ENCODE results near the gene FGD2.

FGD2 gene

DNA sequence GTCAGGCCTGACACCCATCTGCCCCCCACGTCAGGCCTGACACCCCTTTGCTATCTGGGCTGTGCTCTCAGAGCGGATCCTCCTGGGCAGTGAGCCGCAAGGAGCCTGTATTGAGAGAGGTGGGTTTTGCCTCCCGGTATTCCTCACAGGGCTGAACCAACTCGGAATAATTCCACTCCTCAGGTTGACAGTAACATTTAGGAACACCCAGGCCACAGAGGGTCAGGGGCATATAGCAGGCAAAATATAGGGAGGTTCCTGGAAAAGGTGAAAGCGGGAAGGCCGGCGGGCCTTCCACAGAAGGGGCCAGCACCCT, 6.8 kb upstream of the FGD2 start:
- DNase-seq: no peak

DNA sequence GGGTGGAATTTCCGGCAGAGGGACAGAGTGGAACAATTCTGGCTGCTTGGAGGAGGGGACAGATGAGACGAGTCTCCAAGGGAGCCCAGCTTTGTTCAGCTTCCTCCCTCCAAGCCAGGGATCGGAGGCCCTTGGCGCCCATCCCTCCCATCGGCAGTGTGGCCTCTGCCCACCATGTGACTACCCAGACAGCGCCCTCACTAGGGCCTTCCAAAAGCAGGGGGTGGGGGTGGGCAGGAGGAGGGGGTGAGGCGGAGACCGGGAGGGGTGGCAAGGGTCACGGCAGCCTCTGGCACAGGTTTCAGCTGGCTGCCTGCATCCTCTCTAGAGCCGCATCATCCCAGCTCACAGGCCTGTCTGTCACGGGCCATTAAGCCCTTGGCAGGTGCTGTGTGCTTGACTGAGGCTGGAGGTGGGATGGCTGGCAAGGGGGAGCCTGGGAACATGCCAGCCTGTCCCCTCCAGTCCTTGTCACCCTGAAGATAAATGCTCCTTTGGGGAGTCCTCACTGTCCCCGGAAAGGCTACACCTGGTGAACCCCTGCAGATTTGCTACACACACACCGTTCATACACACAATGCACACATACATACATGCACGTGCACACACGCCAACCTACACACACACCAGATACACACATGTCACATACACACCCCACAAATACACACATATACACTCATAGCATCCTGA, 6.2 kb upstream of the FGD2 start:
- DNase-seq: no peak

DNA sequence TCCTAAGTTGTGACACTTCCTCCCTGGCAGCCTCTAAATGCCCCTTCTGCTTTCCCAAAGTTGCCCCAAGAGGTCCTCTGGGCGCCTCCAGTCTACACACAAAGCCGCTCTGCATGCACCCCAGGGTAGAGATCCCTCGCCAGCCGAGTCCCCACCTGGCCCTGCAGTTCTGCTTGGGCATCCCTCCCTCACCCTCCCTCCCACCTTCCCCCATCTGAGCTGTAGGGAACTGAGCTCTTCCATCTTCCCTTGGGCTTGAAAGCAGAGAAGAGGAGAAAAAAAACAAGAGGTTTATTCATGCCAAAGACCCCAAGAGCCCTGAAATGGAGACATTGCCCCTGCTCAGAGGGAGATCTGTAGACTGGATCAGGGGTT, 5.7 kb upstream of the FGD2 start:
- DNase-seq: no peak

DNA sequence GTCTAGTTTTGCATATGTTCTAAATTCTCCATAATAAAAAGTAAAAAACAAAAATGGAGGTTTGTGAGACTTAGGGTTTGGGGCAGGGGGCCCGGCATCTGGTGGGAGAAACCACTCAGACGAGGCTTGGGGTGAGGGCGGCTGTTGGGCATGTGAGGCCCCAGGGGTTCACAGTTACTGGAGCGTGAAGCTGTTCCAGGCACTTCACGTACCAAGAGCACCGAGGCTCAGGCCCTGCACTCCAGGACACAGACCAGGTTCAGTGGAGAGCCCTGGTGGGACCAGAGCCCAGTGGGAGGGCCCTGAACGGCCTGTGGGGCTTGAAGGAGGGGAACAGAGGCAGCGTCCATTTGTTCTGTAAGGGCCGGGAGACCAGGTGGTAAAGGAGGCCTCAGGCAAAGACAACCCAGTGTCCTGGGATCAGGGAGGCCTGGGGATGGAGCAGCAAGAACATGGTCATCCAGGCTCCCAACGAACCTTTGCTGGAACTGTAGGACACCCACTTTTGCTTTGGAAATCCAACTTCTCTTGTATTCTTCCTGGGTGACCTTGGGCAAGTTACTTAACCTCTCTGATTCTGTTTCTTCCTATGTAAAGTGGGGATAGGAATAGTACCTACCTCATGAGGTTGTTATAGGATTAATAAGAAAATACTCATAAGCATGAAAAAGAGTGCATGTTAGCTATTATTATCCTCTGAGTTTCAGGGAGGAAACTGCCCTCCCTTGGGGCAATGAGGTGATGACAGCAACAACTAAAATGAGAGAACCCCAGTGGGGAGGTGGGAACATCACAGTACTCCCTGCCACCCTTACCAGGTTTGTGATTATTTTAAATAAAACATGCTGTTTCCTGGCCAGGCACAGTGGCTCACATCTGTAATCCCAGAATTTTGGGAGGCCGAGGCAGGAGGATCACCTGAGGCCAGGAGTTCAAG, 1.1 kb upstream of the FGD2 start:
- no peak for DNase-seq

DNA sequence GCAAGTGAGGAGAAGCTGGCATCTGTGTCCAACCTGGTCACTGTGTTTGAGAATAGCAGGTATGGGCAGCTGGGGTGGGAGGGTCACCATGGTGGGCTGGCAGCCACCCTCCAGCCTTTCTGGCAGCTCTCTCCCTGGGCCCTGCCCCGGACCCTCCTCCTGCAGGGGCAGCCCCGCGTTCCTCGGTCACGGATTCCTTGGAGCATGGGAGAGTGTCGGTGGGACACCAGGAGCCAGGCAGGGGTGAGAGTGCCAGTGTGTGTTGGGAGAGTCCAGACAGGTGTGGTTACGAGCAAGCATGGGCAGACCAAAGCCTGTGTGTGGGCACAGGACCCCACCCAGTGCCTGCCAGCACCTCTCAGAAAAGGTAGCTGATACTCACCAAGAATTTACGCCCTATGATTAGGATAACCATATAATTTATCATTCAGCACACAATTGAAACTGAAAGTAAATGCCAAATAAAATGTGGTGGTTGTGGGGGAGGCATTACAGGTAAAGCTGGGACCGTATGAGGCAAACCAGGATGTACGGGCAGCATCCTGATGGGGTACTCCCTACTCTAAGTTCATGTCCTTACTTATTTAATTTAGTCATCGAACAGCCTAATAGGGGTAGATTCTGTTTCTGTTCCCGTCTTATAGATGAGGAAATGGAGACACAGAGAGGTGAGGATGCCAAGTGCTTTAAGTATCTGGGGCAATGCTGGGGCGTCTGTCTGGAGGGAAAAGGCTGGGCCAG, 542 bp downstream of the FGD2 start:
- DNase-seq: no peak

DNA sequence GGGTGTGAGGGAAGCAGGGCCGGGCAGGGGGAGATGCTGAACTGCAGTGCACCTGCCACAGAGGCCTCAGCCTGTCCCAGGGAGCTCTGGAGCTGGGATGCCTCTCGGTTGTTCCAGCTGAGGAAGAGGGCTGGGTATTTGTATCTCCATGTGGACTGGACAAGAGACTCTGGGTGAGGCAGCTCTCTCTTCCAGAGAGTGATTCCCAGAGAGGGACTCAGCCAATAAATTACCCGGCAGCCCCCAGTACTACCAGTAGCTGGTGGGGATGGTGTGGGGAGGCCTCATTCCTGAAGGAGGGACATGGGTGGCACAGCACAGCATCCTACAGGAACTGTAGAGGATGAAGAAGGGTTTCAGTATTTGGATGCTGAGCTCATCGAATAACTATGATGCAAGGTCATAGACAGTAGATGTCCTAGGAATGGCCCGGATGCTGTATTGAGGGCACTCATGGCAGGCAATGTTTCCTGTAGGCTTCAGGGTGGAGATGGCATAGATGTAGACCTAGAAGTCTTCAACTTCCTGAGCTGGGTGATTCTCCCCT, 1.4 kb downstream of the FGD2 start:
- peak; percentile 72 for DNase-seq

DNA sequence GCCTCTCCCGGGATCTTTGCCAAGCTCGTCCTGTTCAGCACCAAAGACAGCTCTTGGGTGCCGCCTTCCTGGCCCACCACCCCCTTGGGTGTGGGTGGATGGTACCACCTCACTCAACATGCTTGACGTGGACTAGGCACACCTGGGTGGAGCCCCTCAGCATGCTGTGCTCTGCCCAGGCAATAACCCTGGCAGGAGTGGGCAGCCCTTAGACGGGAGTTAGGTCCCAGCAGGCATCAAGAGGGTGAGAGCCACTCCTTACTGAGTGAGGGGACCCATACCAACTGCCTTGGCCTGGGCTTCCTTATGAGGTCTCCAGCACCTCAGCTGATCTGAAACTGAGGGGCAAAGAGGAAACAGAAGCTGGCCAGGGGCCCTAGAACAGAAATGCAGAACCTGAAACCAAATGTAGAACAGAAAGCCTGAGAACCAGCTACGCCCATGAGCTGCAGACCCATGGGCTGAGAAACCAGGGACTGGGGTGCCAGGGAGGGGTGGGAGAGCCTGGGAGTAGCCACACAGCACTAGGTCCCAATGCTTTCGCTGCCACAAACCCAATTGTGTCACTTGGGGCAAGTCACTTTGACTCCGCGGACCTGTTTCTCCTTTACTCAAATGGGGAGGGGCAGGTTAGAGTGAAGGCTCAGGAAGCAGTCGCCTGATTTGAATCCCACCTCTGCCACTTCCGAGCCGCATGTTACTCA, 2.0 kb downstream of the FGD2 start:
- DNase-seq: no peak

DNA sequence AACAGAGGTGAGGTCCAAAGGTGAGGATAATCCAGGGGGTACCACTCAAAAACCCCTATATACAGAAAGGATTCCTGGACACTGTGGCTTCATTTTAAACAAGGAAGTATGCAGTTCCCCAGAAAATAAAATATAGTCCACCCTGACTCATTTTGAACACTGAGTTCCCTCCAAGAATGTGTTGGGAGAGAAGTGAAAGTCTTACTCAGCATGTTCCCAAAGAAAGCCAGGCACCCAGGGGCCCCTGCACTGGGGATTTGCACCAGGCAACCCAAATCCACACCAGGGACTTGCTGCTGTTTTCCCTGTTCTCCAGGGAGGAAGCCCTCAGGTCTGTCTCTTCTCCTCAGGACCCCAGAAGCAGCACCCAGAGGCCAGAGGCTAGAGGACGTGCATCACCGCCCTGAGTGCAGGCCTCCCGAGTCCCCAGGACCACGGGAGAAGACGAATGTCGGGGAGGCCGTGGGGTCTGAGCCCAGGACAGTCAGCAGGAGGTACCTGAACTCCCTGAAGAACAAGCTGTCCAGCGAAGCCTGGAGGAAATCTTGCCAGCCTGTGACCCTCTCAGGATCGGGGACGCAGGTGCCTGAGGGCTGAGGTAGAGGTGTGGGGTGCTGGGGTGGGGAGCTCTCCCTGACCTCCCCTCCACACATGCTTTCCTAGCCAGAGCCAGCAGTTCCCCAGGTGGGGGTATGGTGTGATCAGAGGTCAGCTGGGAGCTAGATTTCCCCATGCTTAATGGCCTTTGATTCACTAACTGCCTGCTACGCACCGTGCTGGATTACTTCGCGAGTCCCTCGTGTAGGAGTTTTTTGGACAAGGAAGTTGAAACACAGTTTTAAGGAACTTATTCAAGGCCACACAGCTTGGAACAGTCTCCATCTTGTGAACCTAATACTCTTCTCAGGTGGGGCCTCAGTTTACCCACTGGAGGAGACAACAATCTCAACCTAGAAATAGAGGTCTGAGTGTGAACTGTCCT, 3.3 kb downstream of the FGD2 start:
- DNase-seq: no peak

DNA sequence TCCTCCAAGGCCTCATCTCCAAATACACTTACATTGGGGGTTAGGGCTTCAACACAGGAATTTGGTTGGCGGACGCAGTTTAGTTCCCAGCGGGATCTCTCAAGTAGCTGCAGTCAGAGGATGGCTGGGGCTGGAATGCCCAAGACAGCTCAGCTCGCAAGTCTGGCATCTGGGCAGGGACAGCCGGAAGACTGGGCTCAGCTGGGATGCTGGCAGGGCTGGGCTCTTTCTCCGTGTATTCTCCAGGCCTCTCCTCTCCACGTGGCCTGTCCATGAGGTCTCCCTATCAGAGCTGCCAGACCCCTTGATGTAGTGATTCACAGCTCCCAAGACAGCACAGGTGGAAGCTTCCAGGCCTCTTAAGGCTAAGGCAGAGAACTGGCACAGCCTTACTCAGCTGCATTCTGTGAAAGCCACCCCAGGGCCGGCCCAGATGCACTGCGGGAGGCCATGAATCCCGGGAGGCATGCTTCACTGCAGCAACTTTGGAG, 5.0 kb downstream of the FGD2 start:
- no peak for DNase-seq

DNA sequence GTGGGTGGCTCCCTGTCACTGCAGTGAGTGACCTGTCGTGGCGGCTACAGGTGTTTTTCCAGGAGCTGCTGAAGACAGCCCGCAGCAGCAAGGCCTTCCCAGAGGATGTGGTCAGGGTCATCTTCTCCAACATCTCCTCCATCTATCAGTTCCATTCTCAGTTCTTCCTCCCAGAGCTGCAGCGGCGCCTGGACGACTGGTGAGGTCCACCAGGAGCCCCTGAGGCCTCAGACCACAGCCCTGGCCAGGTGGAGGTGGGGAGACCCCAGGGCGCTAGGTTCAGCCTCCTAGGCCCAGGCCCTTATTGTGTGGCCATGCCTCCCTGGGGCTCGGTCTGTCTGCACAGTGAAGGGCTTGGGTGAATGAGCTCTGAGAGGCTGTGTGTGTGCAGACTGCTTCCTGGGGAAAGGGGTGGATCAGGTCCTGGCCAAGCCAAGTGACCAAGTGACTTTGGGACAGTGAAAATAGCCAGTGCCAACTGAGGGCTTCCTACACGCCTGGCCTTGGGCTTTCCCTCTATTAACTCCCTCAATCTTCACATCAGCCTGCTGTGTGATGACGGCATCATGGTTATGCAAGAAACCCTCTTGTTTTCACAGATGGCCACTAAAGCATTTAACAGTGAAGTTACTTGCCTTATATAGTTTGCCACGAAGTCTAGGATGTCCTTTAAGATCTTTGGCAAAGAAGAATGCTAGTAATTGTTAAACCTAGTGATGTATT, 6.4 kb downstream of the FGD2 start:
- DNase-seq: no peak

DNA sequence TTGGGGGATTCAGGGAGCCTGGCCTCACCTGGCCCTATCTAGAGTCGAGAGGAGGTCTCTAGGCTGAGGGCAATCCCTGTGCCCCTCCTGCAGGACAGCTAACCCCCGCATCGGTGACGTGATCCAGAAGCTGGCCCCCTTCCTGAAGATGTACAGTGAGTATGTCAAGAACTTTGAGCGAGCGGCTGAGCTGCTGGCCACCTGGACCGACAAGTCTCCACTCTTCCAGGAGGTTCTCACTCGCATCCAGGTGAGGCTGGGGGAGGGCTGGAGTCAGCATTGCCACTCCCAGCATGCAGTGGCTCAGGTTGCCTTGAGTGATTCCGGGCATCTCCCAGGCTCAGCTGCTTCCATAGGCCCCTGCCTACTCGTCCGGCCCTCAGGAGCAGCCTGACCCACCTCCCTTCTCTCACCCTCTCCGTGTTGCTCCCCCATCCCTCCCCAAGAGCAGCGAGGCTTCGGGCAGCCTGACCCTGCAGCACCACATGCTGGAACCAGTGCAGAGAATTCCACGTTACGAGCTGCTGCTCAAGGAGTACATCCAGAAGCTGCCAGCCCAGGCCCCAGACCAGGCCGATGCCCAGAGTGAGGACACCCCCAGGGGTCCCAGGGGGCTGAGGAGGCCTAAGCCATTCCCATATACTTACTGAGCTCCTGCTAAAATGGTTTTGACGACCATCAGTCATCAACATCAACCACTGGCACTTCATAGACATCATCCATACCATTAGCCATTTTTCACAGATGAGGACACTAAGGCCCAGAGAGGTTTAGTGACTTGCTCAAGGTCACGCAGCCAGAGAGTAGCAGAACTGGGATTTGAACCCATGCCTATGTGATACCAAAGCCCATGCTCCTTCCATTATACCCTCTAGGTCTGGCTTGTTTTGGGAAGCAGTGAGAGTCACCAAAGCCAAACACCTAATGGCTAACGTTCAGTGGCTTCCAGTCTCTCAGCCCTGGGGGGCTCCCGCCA, 8.3 kb downstream of the FGD2 start:
- no peak for DNase-seq

DNA sequence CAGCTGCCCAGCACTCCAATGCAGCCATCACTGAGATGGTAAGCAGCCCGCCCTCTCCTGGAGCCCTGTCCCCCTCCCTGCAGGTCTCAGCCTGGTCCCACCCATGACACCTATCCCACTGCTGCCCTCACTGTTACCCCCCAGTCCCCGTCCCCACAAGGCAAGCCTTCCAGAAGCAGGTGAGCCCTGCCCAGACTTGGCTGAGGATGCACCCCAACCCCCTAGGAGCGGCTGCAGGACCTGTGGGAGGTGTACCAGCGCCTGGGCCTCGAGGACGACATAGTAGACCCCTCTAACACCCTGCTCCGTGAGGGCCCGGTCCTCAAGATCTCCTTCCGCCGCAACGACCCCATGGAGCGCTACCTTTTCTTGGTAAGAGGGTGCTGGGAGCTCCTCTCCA, 9.2 kb downstream of the FGD2 start:
- DNase-seq: no peak

DNA sequence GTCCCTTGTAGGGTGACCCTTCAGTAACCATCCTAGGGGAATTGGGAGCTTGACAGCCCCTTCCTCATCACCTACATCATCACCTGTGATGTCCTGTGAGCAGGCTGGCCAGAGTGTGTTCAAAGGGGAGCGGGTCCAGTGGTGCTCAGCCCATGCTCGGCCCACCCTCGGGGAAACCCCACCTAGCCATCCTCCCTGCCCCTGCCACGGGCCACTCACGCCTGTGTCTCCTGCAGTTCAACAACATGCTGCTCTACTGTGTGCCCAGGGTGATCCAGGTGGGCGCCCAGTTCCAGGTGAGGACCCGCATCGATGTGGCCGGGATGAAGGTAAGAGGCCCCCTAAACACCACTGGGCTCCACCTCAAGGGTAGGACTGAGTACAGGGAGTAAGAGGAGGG, 10.1 kb downstream of the FGD2 start:
- no peak for DNase-seq

DNA sequence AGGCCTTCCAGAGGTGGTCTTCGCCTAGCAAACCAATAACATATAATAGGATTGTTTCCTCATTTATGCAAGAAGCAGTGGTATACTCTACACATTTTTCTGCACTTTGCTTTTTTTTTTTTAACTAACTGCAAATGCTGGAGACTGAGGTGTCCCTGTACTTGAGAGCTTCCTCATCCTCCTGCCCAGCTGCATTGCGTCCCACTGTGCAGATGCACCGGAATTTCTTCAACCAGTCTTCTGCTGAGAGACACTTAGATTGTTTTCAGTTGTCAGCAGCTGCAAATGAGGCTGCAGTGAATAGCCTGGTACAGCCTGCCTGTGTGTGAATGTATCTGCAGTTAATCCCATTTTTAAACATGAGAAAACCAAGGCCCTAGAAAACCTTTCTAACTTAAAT, 11.5 kb downstream of the FGD2 start:
- DNase-seq: no peak

DNA sequence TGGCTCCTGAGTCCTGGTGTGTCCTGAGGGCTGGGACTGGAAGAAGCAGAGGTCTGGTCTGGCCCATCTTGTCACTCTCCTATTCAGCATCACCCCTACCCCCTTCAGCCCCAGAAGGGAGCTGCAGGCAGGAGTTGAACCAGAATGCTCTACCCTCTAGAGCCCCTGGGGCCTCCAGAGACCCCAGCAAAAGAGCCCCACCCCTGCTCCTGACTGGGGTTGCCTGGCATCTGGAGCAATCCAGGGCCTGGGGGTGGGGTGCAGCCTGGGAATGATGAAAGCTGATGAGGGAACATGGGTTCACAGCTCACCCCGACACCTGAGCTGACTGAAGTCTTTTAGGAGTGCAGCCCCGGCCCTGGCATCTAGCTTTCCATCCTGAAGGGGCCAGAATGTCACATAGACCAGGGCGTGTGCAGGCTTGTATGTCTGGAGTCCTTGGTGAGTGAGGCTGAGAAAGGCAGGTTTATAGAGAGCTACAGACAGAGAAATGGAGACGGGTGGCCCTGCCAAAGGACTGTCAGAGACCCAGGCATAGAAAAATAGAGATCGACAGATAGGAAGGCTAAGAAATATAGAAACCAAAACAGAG, 12.2 kb downstream of the FGD2 start:
- no peak for DNase-seq

DNA sequence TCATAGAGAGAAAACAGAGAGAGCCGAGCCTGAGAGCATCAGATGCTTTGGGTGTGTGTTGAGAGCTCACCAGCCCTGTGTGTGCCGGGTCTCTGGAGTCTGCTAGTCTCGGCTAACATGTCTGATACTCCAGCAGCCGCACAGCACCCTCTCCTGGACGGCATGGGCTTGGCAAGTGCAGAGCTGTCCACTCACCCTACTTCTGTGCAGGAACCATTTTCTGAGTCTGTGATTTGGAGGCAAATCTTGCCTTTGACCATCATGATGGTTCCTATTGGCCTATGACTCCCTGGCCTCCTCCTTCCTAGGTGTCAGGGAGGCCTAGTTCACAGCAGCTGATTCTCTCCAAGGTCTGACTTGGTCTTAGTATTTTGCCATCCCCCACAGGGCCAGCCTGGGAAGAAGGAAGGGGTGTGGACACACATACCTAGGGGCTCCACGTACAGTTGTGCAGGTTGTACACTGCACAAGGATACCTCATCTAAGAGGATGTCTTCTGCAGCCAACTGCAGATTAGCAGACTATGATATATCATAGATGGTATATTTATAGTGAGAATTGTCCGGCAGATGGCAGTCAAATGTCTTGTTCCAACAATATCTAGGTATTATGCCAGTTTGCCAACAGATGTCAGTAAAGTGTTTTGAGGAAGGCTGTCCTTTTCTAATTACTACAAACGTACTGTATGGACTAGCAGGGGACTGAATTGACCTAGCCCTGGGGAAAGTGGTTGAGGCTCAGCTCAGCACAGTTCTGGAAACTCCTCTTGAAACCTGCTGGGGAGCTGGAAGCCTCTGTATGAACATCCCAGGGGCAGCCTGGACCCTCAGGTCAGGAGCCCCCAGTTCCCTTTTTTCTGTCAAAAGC, 13.0 kb downstream of the FGD2 start:
- peak; percentile 72 for DNase-seq

DNA sequence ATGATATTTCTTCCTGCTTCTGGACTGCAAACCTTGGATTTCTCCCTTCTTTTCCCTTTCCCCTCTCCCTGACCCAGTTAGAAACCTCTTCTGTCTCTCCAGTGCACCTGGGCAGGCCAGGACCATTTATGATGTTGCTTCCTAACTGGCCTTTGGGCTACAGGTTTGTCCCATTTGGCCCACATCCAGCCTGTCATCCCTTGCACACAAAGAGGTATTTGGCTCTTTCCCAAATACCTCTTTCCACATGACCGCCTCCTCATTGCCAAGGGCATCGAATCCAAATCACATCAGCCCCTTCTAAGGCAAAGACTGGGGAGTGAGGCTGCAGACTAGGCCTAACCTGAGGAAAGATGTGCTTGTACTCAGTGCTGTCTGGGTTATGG, 13.6 kb downstream of the FGD2 start:
- no peak for DNase-seq

DNA sequence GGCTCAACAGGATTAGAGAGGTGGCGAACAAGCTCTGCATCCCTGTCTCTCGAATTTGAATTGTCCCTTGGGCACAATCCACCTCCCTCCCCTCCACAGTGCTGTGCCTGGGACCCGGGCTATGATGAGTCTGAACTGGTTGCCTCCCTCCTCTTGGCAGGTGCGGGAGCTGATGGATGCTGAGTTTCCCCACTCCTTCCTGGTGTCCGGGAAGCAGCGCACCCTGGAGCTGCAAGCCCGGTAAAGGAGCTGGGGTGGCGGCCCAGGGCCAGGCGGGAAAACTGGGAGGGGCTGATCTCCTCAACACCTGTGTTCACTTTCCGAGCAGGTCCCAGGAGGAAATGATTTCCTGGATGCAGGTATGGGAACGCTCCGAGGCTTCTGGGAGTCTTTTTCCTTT, 14.9 kb downstream of the FGD2 start:
- DNase-seq: no peak

All from NCI-H226 (cell line).